Gastrocnemius medialis (tissue), 4 donors: Measurements from ENCODE around the gene METTL16.

ENCODE experiments used
- CTCF ChIP-seq, 5 experiments: fragments of 450-650 bp in 3 of 5; fragments of 200-600 bp in 2 of 5; sonication (generic) in 2 of 5; IDR thresholded peaks in 4 of 5; conservative IDR thresholded peaks in 1 of 5; 1 replicate in 4 of 5; 2 replicates in 1 of 5; pipeline ENCODE4 v1.5.1; 2016 to 2019; ENCODE audit warnings: antibody characterized with exemption in 5 of 5, mild to moderate bottlenecking in 3 of 5, moderate library complexity in 3 of 5
- POLR2A ChIP-seq, 2 donors: fragments of 450-650 bp; IDR thresholded peaks; one replicate each; pipeline ENCODE4 v1.6.1; 2017; ENCODE audit warnings: antibody characterized with exemption in 2 of 2, mild to moderate bottlenecking in 2 of 2, moderate library complexity in 2 of 2

GRCh38 chr17:2427215-2427614 lies 84.5 kb downstream of the METTL16 start:
- TF ChIP-seq CTCF (IDR thresholded peaks at IDR 0.05 in 4 of 5, conservative IDR thresholded peaks at IDR 0.05 in 1 of 5) = no peak
- TF ChIP-seq POLR2A (IDR thresholded peaks at IDR 0.05) = no peak
